HG03432 (cell line): ENCODE data around the gene PLA2G15.

Source experiments
- ATAC-seq: cut with Tn5 transposase; IDR thresholded peaks from one replicate; pipeline ENCODE4 v1.9.1; 2021; ENCODE audit warnings: mild to moderate bottlenecking, moderate library complexity; ENCODE audit not compliant: unreplicated experiment

PLA2G15 gene

GRCh38 chr16:68292425-68292824 lies 47.3 kb downstream of the PLA2G15 start:
- ATAC-seq: no peak

DNA sequence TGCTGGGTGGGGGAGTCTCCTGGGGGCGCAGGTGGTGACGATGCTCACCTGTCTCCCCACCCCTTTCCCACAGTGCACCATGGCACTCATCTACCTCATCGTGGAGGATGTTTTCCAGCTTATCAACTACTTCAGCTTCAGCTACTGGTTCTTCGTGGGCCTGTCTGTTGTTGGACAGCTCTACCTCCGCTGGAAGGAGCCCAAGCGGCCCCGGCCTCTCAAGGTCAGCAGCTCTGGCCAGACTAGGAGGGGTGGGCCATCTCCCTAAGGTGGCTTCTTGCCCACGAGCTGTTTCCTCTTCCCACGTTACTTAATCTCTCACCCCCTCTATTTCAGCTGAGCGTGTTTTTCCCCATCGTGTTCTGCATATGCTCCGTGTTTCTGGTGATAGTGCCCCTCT lies 51.1 kb downstream of the PLA2G15 start:
- no peak for ATAC-seq

DNA sequence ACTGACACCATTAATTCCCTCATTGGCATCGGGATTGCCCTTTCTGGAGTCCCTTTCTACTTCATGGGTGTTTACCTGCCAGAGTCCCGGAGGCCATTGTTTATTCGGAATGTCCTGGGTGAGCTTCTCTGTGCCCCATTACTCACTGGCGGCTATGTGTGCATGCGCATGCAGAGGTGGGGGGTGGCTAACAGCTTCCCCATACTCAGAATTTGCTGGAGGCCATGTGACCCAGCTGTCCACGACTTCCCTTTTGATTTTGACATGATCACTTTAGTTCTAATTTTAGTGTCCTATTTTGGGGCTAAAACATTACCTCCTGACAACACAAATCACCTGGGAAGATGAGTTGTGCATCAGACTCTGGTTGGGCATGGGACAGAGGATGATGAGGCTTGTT lies 51.5 kb downstream of the PLA2G15 start:
- ATAC-seq: no peak

- no peak for ATAC-seq
These were observed 52.7 kb downstream of the PLA2G15 start for GRCh38 chr16:68297908-68298307.

- no peak for ATAC-seq
These were observed 53.1 kb downstream of the PLA2G15 start for GRCh38 chr16:68298312-68298711.

- no peak for ATAC-seq
These were observed 53.9 kb downstream of the PLA2G15 start for GRCh38 chr16:68298907-68299561.

GRCh38 chr16:68299571-68300453 lies 54.6 kb downstream of the PLA2G15 start:
- no peak for ATAC-seq

DNA sequence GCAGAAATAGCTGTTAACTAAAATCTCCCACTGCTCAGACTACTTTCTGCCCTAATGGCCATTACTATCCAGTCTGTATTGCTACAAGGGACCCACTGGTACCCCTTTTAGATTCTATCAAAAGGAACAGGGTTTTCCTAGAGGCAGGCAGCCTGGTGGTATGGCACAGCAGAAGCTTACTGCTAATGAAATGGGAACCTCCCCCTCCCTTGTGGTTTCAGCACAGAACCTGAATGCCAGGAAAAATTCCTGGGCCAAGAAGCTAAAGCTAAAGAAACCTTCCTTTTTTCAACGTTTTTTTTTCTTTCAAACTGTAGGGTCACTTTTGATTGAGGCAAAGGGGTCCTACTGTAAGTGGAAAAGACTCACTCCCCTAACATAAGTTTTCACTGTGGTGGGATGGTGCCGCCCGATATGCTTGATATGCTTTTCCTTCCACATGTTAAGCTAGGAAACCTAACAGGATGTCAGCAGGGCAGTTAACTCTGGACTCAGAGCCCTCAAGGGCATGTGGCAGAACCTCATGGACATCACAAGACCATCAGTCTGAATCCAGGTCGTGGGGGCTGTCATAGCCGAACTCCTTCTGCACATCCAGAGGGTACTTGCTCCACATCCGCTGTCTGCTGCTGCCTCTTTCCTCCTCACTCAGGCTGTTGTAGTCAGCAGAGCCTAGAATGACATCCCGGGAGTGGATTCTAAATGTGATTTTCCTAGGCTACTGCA lies 55.7 kb downstream of the PLA2G15 start:
- no peak for ATAC-seq

GRCh38 chr16:68306633-68307032 lies 61.5 kb downstream of the PLA2G15 start:
- no peak for ATAC-seq

DNA sequence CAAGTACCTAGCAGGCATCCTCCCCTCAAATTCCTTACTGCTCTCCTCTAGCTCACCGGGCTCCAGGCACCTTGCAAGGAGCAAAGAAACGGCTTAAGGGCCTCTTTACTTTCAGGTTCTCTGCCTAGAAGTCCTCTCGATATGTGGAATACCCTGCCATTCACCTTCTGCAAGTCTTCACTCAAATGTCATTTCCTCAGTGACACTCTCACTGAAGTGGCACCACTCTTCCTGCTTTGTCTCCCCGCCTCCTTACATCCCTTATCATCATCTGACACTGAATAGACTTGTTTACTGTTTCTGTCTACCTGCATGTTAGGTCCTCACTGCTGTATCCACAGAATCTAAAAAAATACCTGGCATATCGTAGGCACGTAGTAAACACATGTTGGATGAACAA lies 64.6 kb downstream of the PLA2G15 start:
- ATAC-seq: no peak

DNA sequence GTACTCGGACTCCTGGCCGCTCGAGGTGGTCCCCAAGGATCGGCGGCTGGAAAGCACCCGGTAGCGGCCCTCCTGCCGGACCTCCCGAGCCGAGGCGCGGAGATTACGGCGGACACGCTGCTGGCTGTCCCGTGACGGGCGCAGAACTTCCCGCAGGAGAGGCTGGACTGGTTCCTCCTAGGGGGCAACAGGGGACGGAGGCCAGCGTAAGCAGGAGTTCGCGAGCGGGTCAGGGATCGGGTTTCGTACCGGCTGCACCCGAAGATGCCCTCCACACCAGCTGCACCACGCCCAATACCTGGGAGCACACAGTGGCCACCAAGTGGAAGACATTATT lies 65.2 kb downstream of the PLA2G15 start:
- peak; percentile 36 for ATAC-seq
